Stimulated activated CD8-positive, alpha-beta memory T cell treated with anti-CD3 and anti-CD28 coated beads, Interleukin-12 subunit alpha, Interleukin-12 subunit beta, amount 100 ng/mL, for 1 hour (primary cell): ENCODE measurements around the gene PRKAR1B.
A peak's percentile ranks its signal among the peaks of the same experiment; 100 is the strongest.

Experiments
- DNase-seq: peaks from one replicate; pipeline ENCODE4 v3.0.0-alpha.2; 2020; ENCODE audit warnings: low read depth

The PRKAR1B gene

DNA sequence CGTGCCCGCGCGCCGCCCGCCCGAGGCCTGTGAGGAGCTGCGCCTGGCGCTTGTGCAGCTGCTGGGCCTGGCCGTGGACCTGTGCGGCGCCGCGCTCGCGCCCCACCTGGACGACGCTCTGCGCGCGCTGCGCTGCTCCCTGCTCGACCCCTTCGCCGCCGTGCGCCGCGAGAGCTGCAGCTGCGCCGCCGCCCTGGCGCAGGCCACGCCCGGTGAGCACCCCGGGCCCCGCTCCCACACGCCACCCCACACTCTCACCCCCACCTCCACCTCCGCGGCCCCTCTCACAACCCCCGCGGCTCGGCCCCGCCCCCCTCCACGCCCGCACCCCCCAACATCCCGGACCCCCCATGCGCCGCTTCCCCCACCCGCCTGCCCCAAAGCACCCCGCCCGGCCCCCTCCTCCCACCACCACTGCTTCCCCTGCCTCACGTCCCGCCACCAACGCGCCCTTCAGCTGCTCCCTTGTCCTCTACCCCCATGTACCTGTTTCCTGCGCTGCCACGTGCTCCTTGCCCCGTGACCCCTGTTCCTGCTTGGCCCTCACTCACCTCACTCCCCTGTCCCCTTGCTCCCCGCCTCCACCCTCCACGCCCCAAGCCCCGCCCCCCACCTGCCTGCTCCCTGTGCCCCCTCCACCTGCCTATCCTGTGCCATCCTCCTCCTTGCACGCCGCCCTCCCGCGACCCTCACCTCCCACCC lies at the start of gene PRKAR1B:
TSS of gene PRKAR1B (minus strand) at position 178 of the 702 bp plus-strand sequence. CDS start 15,776 bp downstream, outside the sequence.
- DNase-seq: no peak

DNA sequence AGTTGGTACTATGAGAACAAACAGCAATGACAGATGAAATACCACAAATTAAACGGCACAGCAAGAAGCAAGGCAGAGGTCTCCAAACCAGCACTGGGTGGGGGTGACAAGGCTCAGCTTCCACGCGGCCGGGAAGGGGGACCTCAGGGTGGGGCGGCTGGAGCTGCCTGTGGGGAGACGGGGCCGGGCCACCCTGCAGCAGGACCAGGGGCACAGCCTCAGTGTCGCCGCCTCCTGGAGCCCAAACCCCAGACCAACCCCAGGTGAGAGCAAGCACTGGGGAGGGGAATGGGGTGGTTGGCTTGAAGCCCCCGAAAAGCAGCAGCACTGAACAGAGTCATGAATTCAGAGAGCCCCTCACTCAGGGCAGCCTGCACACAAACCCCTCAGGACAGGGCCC lies 49.3 kb upstream of the PRKAR1B start:
- DNase-seq: no peak

- peak; percentile 41 for DNase-seq
Observed at GRCh38 chr7:774161-775109, 47.4 kb upstream of the PRKAR1B start.

GRCh38 chr7:773622-773915 lies 46.5 kb upstream of the PRKAR1B start:
- no peak for DNase-seq

DNA sequence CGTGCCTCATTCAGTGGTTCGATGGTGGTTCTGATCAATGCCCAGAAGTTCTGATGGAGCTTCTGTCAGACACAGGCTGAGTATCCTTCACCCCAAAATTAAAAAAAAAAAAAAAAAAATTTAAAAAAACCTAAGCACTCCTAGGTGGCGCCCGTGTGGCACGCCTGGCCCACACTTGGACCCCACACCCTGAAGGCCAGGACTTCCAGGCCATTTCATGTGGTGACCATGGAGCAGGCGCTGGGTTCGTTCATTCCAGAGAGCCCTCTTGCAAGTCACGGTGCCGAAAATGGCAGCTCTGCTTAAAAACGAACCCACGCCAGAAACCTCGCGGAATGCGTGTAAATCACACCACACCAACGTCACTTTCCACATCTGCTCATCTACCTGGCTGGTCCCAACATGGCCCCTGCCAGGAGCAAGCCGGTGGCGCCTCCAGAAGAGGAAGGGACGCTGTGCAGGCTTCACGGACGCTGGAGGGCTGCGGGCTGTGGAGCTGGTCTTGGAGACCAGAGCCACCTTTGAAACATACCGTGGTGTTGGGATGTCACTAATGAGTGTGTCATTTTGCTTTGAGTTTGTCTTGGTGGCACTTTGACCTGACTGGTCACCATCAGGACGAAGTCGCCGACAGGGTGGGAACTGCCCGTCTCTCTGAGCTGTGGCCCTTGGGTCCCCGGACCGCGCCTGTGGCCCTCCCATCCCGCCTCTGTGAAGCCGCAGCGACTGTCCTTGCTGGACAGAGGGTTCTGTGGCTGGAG lies 46.0 kb upstream of the PRKAR1B start:
- DNase-seq: no peak

- DNase-seq: no peak
Observed at GRCh38 chr7:772392-772791, 45.3 kb upstream of the PRKAR1B start.

GRCh38 chr7:772005-772294 lies 44.9 kb upstream of the PRKAR1B start:
- DNase-seq: no peak

DNA sequence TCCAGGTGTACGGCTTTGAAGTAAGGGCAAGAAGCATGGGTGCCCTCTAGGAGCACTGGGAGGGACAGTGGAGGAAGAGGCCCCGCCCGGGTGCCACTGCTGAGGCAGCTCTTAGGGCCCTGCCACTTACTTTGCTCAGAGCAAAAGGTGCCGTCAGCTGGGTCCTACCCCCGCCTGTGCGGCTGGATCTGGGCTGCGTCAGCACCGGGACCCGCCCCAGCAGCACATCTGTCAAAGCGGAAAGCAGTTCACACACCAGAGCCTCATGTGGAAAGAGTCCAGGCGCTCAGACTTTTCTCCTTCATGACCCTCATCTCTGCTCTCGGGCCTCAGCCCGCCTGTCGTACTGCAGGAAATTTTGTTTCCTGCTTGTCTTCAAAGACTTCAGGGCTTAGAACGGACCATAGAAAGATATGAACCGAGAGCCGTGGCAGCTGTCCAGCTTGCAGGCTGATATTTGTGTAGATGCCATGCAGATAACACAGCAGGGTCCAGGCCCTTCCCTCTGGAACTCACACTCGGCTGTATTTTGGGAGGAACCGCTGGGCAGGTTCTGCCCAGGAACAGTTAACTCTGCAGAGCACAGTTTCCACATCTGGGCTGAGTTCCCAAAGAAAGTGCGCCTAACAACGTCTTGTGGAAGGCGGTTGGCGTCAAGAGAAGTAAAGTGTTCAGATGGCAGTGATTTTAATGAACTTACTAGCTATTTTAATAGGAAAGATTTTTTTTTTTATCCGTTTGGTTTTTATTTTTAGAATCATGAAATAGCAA lies 44.3 kb upstream of the PRKAR1B start:
- no peak for DNase-seq

GRCh38 chr7:770741-771166 lies 43.7 kb upstream of the PRKAR1B start:
- DNase-seq: no peak

DNA sequence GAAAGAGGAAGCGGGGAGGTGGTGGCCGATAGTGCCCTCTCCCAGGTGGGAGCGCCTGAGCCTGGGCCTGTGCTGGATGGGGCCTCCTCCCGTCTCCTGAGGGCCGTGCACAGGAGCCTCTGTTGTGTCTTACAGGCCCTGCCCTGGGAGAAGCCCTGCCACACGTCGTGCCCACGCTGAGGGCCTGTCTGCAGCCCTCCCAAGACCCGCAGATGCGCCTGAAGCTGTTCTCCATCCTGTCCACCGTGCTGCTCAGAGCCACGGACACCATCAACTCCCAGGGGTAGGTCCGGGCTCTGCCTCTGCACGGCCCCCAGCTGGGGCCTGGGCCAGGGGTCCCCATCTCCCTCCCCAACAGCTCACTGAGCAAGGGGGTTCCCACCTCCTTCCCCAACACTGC lies 43.3 kb upstream of the PRKAR1B start:
- no peak for DNase-seq

DNA sequence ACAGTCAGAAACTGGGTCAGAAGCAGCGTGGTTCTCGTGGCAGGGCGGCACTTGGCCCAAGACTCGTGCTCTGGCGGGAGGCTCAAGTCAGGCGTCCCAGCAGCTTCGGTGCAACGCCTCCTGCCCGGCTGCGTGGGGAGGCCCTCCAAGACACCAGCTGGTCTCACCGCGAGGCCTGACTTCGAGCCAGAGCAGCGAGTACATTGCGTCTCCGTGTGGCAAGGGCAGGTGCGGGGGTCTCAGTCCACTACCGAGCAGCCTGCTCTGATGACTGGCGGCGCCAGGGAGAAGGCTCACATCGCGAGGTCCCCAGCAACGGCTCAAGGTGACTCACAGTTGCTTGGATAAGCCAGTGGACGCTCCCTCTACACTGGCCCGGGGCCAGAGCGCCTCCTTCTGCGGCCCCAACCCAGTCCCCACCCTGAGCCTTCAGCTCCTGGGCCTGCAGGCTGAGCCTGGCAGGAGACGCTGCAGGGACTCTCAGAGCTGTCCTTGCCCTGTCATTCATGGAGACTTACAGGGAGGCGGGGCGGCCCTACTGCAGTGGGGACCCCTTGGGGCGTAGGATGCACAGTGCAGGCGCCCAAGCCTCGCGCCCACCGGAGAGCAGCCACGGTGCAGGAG lies 41.9 kb upstream of the PRKAR1B start:
- no peak for DNase-seq

DNA sequence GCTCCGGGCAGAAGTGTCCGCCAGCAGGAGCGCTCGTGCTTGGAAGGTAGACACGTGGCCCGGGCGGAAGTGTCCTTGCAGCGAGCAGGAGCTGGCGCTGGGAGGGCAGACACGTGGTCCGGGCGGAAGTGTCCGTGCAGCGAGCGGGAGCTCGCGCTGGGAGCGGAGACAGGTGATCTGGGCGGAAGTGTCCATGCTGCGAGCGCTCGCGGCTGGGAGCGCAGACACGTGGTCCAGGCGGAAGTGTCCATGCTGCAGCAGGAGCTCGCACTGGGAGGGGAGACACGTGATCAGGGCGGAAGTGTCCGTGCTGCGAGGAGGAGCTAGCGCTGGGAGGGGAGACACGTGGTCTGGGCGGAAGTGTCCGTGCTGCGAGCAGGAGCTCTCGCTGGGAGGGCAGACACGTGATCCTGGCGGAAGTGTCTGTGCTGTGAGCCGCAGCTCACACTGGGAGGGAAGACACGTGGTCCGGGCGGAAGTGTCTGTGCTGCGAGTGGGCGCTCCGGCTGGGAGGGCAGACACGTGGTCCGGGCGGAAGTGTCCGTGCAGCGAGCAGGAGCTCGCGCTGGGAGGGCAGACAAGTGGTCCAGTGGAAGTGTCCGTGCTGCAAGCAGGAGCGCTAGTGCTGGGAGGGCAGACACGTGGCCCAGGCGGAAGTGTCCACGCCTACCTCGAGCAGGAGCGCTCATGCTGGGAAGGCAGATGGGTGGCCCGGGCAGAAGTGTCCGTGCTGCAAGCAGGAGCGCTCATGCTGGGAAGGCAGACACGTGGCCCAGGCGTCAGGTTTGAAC lies 41.1 kb upstream of the PRKAR1B start:
- DNase-seq: no peak

DNA sequence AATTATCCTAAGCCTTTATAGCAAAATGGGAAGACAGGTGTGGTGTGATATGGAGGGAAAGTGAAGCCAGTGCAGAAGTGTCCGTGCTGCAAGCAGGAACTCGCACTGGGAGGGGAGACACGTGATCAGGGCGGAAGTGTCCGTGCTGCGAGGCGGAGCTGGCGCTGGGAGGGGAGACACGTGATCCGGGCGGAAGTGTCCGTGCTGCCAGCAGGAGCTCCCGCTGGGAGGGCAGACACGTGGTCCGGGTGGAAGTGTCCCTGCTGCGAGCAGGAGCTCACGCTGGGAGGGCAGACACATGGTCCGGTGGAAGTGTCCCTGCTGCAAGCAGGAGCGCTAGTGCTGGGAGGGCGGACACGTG lies 40.5 kb upstream of the PRKAR1B start:
- no peak for DNase-seq

DNA sequence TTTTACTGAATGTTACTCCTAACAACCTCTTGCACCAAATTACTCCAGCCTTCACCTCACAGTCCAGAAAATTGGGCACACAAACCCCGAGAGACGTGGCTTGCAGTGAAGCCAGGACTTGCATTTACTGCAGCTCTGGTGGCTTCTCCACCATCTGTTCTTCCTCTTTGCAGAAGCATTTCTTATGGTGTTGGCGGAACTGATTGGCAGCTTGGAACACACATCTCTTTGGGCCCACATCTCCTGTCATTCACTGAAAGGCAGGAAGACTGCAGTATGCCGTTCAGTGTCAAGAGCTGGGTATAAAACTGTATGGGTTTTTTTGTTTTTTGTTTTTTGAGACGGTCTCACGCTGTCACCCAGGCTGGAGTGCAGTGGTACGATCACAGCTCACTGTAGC lies 38.3 kb upstream of the PRKAR1B start:
- no peak for DNase-seq

- DNase-seq: no peak
Observed at GRCh38 chr7:763762-764161, 36.7 kb upstream of the PRKAR1B start.

DNA sequence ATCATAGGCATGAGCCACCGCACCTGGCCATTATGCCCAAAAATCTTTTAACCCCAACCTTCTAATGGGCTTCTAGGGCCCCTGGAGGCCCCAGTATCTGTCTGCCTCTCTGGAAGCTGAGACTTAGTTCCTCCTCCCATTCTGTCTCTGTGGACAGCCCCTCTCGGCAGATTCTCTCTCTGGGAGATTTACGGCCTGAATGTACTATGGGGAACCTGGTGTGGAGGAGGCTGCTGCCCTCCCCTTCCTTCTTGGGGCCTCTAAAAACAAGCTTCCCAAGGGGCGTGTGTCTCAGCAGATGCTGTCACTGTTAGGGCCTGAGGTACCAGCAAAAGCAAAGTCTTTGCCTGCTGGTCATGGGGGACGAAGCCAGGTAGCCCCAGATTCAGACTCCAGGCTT lies 35.8 kb upstream of the PRKAR1B start:
- DNase-seq: no peak

GRCh38 chr7:761631-762030 lies 34.5 kb upstream of the PRKAR1B start:
- no peak for DNase-seq

- no peak for DNase-seq
Observed at GRCh38 chr7:761101-761500, 34.0 kb upstream of the PRKAR1B start.

DNA sequence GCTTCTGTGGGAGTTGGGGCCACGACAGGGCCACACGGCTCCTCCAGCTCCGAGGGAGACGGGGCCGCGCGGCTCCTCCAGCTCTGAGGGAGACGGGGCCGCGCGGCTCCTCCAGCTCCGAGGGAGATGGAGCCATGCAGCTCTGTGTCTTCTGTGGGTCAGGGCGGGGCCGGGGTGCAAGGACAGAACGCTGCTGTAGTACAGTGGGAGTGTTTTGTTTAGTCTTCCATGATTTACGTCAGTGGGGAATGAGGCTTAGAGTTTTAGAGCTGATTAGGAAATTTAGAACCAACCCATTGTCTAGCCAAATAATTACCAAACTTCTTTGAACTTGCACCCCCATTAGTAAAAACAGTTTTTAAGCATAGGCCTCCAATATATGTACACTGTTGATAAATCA lies 32.9 kb upstream of the PRKAR1B start:
- no peak for DNase-seq

DNA sequence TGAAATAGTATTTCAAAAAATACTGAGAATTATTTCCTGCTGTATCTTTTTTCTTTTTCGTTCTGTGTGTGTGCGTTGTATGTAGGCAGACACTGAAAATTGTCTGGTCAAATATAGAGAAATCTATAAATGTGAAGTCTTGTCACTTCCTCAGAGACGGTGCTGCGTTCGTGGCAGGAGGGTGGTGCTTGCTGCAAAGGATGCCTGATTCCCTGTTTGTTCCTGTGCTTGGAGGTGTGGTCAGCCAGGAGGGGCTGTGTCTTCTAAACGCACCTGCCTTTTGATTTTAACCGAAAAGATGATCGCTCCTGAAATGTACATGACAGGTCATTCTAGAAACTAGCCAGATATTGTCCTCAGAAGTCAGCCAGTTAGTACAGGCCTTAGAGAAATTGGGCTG lies 32.5 kb upstream of the PRKAR1B start:
- DNase-seq: no peak

- DNase-seq: no peak
Observed at GRCh38 chr7:757741-758163, 30.7 kb upstream of the PRKAR1B start.
